DMS53 treated with DMSO at 0.1 percent for 48 hours (cell line): Measurements from ENCODE around the gene BFSP1.
A peak's percentile ranks its signal among the peaks of the same experiment; 100 is the strongest.

Experiments
- DNase-seq: peaks from one replicate; lab custom pipeline; 2025; ENCODE audit not compliant: unreplicated experiment; lab: John Stamatoyannopoulos, UW

BFSP1 gene

GRCh38 chr20:17524560-17524959 is 6.6 kb downstream of the BFSP1 start:
- DNase-seq = no peak

DNA sequence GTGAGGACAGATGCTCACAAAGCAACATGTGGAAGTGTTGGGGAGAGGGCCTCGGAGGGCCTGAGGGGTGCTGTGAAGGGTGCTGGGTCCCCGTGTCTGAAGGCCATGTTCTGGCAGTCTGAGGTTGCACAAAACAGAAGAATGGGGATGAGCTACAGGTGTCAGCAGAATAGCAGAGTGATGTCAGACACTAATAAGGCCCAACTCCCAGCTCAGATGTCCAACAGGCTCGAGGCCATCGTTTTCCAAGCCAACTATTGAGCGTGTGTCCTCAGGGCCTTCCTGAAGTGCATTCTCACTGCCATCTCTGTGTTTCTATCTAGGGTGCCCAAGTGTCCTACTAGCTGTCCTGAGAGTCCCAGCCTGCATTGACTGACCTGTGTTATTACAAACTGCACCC is 7.9 kb downstream of the BFSP1 start:
- no peak for DNase-seq

DNA sequence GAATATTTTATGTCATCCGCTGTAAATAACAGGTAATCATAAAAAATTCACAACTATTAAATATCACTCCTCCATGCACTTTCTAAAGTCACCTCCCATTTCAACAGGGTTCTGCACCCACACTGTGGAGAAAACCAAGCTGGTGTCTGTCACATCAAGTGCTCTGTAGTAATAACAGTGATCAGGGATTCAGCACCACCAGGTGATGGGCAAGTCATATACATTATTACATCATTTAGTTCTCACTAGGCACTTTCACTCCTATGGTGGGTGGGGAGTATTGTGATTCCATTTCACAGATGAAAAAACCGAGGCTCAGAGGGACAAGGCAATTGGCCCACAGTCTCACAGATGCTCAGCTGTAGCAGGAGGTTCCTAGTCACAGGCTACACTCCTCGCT is 8.7 kb downstream of the BFSP1 start:
- DNase-seq = no peak

- no peak for DNase-seq
These were observed 10.6 kb downstream of the BFSP1 start for GRCh38 chr20:17520583-17520982.

- no peak for DNase-seq
These were observed 11.4 kb downstream of the BFSP1 start for GRCh38 chr20:17519606-17520285.

GRCh38 chr20:17518339-17519052 is 12.7 kb downstream of the BFSP1 start:
- no peak for DNase-seq

DNA sequence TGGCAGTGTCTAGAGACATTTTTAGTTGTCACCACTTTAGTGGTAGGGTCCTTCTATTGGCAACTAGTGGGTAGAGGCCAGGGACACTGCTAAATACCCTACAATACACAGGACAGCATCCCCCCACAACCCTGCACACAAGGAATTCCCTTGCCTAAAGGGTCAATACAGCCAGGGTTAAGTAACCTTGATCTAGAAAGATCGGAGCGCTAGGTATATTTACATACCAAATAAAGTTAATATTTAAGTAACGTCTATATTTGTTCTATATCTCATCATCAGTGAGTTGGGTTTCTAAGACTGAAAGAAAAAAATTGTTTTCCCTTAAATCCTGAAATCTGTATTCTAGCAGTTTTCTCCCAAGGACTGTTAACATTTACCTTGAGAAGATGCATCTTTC is 16.1 kb downstream of the BFSP1 start:
- no peak for DNase-seq

- DNase-seq = no peak
These were observed 17.2 kb downstream of the BFSP1 start for GRCh38 chr20:17513939-17514338.

DNA sequence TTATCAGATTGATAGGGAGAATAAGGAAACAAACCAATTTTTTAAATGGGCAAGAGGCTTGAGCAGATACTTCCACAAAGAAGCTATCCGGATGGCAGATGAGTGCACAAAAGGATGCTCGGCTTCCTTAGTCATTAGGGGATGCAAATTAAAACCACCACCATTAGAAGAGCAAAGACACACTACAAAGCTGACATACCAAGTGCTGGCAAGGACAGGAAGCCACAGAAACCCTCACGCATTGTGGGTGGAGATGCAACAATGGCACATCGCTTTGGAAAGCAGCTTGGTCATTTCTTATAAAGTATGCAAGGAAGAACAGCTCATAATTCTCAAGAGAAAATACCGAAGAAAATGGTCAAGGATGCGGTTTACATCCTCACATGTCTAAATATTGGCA is 19.8 kb downstream of the BFSP1 start:
- DNase-seq = no peak

DNA sequence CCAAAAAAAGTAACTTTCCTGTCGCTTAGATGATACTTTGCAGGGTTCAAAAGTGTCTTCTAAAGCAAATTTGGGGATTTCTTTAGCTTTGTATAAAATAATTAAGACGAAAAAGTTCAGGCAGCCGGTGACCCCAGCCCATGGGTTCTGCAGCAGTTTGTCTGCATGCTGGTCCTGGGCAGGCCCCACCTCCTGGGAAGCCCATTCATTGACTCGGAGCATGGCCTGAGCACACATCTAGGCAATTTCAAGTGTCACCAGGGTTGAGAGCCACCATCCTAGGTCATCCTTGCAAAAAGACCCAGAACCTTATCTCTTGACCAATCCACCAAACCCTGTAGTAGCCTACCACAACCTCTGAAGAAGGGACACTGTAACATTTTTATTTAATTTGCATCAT is 20.6 kb downstream of the BFSP1 start:
- no peak for DNase-seq

DNA sequence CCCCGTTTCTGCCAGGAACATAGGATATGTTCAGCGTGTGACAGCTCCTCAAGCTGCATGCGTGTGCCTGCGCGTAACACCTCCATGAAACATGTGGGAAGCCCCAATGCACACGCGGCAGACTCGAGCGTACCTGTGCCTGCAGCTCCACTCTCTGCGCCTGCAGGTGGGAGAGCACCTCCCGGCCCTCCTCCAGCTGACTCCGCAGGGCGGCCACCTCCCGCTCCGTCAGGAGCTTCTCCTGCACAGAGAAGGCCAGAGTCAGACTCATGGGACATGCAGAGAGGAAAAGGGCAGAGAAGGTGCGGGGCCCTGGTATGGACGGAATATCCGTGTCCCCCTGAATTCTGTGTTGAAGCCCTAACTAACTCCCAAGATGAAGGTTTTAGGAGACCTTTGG is 22.4 kb downstream of the BFSP1 start:
- DNase-seq = no peak

DNA sequence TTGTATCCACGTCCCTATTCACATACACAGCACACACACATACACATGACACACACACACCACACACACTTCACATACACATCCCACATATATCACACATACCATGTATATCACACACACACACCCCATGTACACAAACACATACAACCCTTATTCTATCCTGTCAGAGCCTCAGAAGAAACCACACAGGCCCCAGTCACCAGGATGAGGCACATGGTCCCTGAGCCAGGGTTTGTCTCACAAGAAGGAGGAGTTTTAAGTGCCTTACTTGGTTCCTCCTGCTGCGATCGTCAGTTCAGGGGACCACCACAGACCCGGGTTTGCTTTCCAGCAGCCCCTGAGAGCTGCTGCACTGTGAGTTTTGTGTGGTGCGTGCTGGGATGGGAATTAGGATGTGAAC is 23.6 kb downstream of the BFSP1 start:
- no peak for DNase-seq

DNA sequence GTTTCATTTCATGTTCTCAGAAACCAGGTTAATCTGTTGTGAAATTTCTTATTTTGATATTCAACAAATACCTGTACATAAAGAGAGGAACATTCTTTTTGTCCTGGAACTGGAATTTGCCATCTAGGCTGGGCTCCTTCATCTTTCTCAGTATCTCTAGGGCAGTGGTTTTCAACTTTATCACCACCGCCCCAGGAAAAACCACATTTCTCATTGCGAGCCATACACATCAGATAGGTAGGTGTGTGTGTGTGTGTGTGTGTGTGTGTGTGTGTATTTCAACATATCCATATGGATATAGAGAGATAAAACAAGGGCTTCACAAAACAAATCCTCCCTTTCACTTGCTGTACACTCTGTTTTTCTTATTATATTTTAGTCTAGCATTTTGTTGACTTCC is 24.1 kb downstream of the BFSP1 start:
- no peak for DNase-seq

- DNase-seq = no peak
These were observed 25.3 kb downstream of the BFSP1 start for GRCh38 chr20:17505636-17506517.

GRCh38 chr20:17504898-17505635 is 26.1 kb downstream of the BFSP1 start:
- peak; percentile 53 for DNase-seq

GRCh38 chr20:17504066-17504897 is 26.9 kb downstream of the BFSP1 start:
- no peak for DNase-seq

GRCh38 chr20:17503301-17504065 is 27.7 kb downstream of the BFSP1 start:
- no peak for DNase-seq

DNA sequence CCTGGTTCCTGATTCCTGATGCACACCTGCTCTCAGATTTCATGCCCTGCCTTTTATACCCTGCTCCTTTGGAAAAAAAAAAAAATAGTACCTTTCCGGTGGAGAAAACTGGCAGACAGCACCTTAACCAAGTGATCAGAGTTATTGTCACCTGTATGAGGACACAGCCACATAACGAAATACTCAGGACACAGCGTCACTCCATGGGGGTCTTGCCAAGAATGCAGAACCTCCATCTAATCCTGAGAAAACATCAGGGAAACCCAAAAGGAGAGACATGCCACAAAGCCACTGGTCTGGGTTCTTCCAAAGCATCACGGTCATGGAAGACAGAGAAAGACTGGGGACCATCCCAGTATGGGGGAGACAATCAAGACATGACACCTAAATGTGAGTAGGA is 29.1 kb downstream of the BFSP1 start:
- no peak for DNase-seq

DNA sequence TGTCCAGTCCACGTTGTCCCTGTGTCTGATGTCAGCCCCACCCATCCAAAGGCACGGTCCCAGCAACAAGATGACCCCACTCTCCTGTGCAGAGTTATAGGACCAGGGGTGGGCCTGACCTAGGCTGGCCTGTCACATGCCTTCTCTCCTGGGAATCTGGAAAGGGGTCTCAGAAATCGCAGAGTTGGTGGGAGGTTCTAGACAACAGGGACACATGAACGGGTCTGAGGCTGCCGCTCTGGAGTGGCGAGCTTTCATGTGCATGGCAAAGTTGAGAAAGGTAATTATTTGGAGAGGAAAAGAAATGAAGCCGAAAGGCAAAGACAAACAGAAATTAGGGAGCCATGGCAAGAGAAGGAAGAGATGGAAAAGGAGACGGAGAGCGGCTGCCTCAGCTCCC is 29.5 kb downstream of the BFSP1 start:
- no peak for DNase-seq

DNA sequence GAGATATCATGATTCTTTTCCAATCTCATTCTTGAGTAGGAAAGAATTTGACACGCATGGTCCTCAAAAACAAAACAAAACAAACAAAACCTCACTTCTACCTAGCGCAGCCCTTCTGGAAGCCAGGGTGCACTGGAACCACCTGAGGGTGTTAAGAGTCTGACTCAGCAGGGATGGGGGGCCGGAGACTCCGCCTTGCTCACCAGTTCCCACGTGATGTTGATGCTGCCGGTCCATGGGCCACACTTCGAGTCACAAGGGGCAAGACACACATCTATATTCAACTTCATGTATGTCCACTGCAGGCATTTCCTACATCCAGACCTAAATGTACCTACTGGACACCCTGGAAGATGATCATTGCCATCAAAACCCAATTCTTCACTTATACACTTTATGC is 30.4 kb downstream of the BFSP1 start:
- no peak for DNase-seq
